ENCODE data around the gene LGMN.
A peak's percentile ranks its signal among the peaks of the same experiment; 100 is the strongest.

Gene LGMN

GRCh38 chr14:92748259-92749016 lies at the start of gene LGMN:
TSS of gene LGMN (minus strand) at chr14:92748627. CDS start at chr14:92732786, 15,841 bp downstream.
- H2AFZ ChIP-seq (ENCODE audit: low read depth, low read length, severe bottlenecking) = no peak within 1 kb of the TSS

GRCh38 chr14:92794961-92795360 lies 46.5 kb upstream of the LGMN start:
- TF ChIP-seq CTCF (IDR thresholded peaks at IDR 0.05; ENCODE audit: insufficient read depth, low read length, poor library complexity, severe bottlenecking) (no peak), EZH2phosphoT487 (conservative IDR thresholded peaks at IDR 0.05; ENCODE audit: low read length) (no peak)
- peak overlapping the region; percentile 66 for H3K4me3 ChIP-seq (ENCODE audit: insufficient read depth, low read length, poor library complexity, severe bottlenecking)
- peaks cover 6% of the 10 kb centered on the region; the same call in 1 of the 2 replicates for H3K9me3 ChIP-seq (ENCODE audit: insufficient read depth, low read length)
- H2AFZ ChIP-seq (ENCODE audit: low read depth, low read length, severe bottlenecking) = no peak overlapping the region
- no peaks in the 10 kb centered on the region for H3K27me3 ChIP-seq (ENCODE audit: low read length)
- no peaks in the 10 kb centered on the region for H4K20me1 ChIP-seq (ENCODE audit: low read depth, low read length)
- peak overlapping the region; percentile 89 for H3K4me2 ChIP-seq (ENCODE audit: low read depth, low read length, poor library complexity, severe bottlenecking)
- no peaks in the 10 kb centered on the region for H3K9me2 ChIP-seq (replicated peaks; ENCODE audit: insufficient read depth, low read length)
- peak overlapping the region; percentile 95 for H3K9ac ChIP-seq (ENCODE audit: low read length)
- H3K27ac ChIP-seq (ENCODE audit: low read depth, low read length) = peak overlapping the region; percentile 11; the same call in 1 of the 2 replicates
- H3K79me2 ChIP-seq (ENCODE audit: insufficient read depth, low read length) = peaks cover 35% of the 10 kb centered on the region
- peaks cover 5% of the 10 kb centered on the region; the same call in 1 of the 2 replicates for H3F3A ChIP-seq (ENCODE audit: insufficient read depth)
- H3K36me3 ChIP-seq (ENCODE audit: low read length) = no peaks in the 10 kb centered on the region; the same call in 1 of the 2 replicates

More at GRCh38 chr14:92748259-92749016, at the start of gene LGMN:
- no peaks in the 10 kb centered on the region for H4K20me1 ChIP-seq (ENCODE audit: low read depth, low read length)
- no peaks in the 10 kb centered on the region for H3K27me3 ChIP-seq (ENCODE audit: low read length)
- H3K9me3 ChIP-seq (ENCODE audit: insufficient read depth, low read length) = no peaks in the 10 kb centered on the region
- H3K9ac ChIP-seq (ENCODE audit: low read length) = no peak within 1 kb of the TSS
- no peaks in the 10 kb centered on the region for H3K36me3 ChIP-seq (ENCODE audit: low read length)
- H3F3A ChIP-seq (ENCODE audit: insufficient read depth) = no peaks in the 10 kb centered on the region
- no peak within 1 kb of the TSS for H3K27ac ChIP-seq (ENCODE audit: low read depth, low read length)
- H3K79me2 ChIP-seq (ENCODE audit: insufficient read depth, low read length) = no peaks in the 10 kb centered on the region
- no peaks in the 10 kb centered on the region for H3K9me2 ChIP-seq (replicated peaks; ENCODE audit: insufficient read depth, low read length)
- H3K4me2 ChIP-seq (ENCODE audit: low read depth, low read length, poor library complexity, severe bottlenecking) = no peak within 1 kb of the TSS
- H3K4me3 ChIP-seq (ENCODE audit: insufficient read depth, low read length, poor library complexity, severe bottlenecking) = no peak within 1 kb of the TSS
- TF ChIP-seq CTCF (IDR thresholded peaks at IDR 0.05; ENCODE audit: insufficient read depth, low read length, poor library complexity, severe bottlenecking) = no peak
- no peak for TF ChIP-seq EZH2phosphoT487 (conservative IDR thresholded peaks at IDR 0.05; ENCODE audit: low read length)

GRCh38 chr14:92794547-92794941 lies 46.1 kb upstream of the LGMN start:
- Histone ChIP-seq H3K79me2 (ENCODE audit: insufficient read depth, low read length) (peaks cover 30% of the 10 kb centered on the region), H3K9me2 (replicated peaks; ENCODE audit: insufficient read depth, low read length) (no peaks in the 10 kb centered on the region), H3F3A (ENCODE audit: insufficient read depth) (peaks cover 5% of the 10 kb centered on the region; the same call in 1 of the 2 replicates), H3K27me3 (ENCODE audit: low read length) (no peaks in the 10 kb centered on the region), H3K4me2 (ENCODE audit: low read depth, low read length, poor library complexity, severe bottlenecking) (peak overlapping the region; percentile 89), H3K9me3 (ENCODE audit: insufficient read depth, low read length) (peaks cover 9% of the 10 kb centered on the region; the same call in 1 of the 2 replicates), H3K36me3 (ENCODE audit: low read length) (no peaks in the 10 kb centered on the region; the same call in 1 of the 2 replicates), H3K9ac (ENCODE audit: low read length) (peak overlapping the region; percentile 95), H3K4me3 (ENCODE audit: insufficient read depth, low read length, poor library complexity, severe bottlenecking) (peak overlapping the region; percentile 66), H3K27ac (ENCODE audit: low read depth, low read length) (peak overlapping the region; percentile 11), H2AFZ (ENCODE audit: low read depth, low read length, severe bottlenecking) (no peak overlapping the region), H4K20me1 (ENCODE audit: low read depth, low read length) (no peaks in the 10 kb centered on the region)
- TF ChIP-seq CTCF (IDR thresholded peaks at IDR 0.05; ENCODE audit: insufficient read depth, low read length, poor library complexity, severe bottlenecking) (no peak), EZH2phosphoT487 (conservative IDR thresholded peaks at IDR 0.05; ENCODE audit: low read length) (no peak)
